ENCODE results near the gene POC1B.

POC1B gene

GRCh38 chr12:89514751-89515150 is 11.1 kb downstream of the POC1B start:
- TF ChIP-seq MAX (IDR thresholded peaks at IDR 0.05; ENCODE audit: low read depth, low read length): no peak
- TF ChIP-seq POLR2A (IDR thresholded peaks at IDR 0.05; ENCODE audit: extremely low read depth, insufficient read length): no peak
- no peak for TF ChIP-seq MYC (IDR thresholded peaks at IDR 0.05; ENCODE audit: low read depth, low read length)
- TF ChIP-seq, protein P1, sequence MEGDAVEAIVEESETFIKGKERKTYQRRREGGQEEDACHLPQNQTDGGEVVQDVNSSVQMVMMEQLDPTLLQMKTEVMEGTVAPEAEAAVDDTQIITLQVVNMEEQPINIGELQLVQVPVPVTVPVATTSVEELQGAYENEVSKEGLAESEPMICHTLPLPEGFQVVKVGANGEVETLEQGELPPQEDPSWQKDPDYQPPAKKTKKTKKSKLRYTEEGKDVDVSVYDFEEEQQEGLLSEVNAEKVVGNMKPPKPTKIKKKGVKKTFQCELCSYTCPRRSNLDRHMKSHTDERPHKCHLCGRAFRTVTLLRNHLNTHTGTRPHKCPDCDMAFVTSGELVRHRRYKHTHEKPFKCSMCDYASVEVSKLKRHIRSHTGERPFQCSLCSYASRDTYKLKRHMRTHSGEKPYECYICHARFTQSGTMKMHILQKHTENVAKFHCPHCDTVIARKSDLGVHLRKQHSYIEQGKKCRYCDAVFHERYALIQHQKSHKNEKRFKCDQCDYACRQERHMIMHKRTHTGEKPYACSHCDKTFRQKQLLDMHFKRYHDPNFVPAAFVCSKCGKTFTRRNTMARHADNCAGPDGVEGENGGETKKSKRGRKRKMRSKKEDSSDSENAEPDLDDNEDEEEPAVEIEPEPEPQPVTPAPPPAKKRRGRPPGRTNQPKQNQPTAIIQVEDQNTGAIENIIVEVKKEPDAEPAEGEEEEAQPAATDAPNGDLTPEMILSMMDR (IDR thresholded peaks at IDR 0.05; ENCODE audit: low read depth, low read length): no peak
- no peak overlapping the region for H3K4me3 ChIP-seq (ENCODE audit: low read depth, low read length)
- DNase-seq (ENCODE audit: low read depth): peak; percentile 61

DNA sequence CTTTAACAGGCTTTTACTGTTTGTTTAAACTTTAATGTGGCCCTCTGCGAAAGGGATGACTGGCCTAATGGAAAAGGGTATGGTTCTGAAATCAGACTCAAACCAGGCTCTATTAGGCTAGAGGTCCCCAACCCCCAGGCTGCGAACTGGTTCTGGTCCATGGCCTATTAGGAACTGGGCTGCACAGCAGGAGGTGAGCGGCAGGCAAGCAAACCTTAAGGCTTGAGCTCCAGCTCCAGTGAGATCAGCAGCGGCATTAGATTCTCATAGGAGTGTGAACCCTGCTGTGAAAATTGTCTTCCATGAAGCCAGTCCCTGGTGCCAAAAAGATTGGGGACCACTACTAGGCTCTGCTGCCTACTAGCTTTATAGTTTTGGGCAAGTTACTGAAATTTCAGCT is 12.3 kb downstream of the POC1B start:
- DNase-seq (ENCODE audit: low read depth): no peak
- no peak overlapping the region for H3K4me3 ChIP-seq (ENCODE audit: low read depth, low read length)
- TF ChIP-seq MAX (IDR thresholded peaks at IDR 0.05; ENCODE audit: low read depth, low read length) (no peak), MYC (IDR thresholded peaks at IDR 0.05; ENCODE audit: low read depth, low read length) (no peak), POLR2A (IDR thresholded peaks at IDR 0.05; ENCODE audit: extremely low read depth, insufficient read length) (no peak)
- TF ChIP-seq, protein P1 (IDR thresholded peaks at IDR 0.05; ENCODE audit: low read depth, low read length): no peak

GRCh38 chr12:89507015-89507824 is 18.6 kb downstream of the POC1B start:
- no peak overlapping the region for H3K4me3 ChIP-seq (ENCODE audit: low read depth, low read length)
- peak; percentile 34 for DNase-seq (ENCODE audit: low read depth)
- TF ChIP-seq POLR2A (IDR thresholded peaks at IDR 0.05; ENCODE audit: extremely low read depth, insufficient read length) (no peak), MAX (IDR thresholded peaks at IDR 0.05; ENCODE audit: low read depth, low read length) (no peak)

DNA sequence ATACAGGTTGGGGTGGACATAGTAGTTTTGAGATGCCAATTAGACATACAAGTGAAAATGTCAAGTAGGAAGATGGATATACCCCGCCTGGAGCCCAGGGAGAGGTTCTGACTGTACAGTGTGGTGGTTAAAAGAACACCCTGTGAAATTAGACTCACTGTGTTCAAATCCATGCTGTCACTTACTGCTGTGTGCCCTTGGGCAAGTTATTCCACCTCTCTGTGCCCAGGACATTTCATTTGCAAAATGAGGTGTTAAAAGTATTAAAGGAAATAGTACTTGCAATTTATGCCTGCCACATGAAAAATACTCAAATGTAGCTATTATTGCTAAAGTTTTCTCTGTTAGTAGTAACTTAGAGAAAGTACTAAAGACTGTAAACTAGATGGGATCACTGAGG is 19.8 kb downstream of the POC1B start:
- TF ChIP-seq MAX (IDR thresholded peaks at IDR 0.05; ENCODE audit: low read depth, low read length): no peak
- TF ChIP-seq POLR2A (IDR thresholded peaks at IDR 0.05; ENCODE audit: extremely low read depth, insufficient read length): no peak
- TF ChIP-seq, protein P1 (IDR thresholded peaks at IDR 0.05; ENCODE audit: low read depth, low read length): no peak
- no peak for TF ChIP-seq MYC (IDR thresholded peaks at IDR 0.05; ENCODE audit: low read depth, low read length)
- H3K4me3 ChIP-seq (ENCODE audit: low read depth, low read length): no peak overlapping the region
- no peak for DNase-seq (ENCODE audit: low read depth)

DNA sequence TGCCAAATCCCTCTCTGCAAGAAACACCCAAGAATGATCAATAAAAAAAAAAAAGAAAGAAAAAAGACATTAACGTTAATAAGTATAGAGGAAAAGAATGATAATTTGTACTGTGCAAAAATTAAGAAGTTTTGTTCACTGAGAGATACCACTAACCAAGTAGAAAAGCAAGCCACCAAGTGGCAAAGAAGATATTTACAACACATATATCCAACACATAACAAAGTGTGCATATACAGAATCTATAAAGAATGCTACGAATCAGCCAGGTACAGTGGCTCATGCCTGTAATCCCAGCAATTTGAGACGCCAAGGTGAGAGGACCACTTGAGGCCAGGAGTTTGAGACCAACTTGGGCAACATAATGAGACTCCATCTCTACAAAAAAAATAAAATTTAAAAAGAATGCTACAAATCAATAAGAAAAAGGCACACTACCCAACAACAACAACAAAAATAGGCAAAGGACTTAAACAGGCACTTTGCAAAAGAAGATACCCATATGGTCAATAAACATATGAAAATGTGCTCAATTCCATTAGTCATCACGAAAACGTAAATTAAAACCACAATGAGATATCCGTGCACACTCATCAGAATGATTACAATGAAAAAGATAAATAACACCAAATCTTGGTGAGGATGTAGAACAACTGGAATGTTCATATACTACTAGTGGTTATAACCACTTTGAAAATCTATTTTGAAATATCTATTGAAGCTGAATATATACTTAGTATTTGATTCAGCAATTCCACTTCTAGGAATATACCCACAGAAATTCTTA is 21.1 kb downstream of the POC1B start:
- no peak overlapping the region for H3K4me3 ChIP-seq (ENCODE audit: low read depth, low read length)
- TF ChIP-seq MYC (IDR thresholded peaks at IDR 0.05; ENCODE audit: low read depth, low read length) (no peak), MAX (IDR thresholded peaks at IDR 0.05; ENCODE audit: low read depth, low read length) (no peak), POLR2A (IDR thresholded peaks at IDR 0.05; ENCODE audit: extremely low read depth, insufficient read length) (no peak)
- TF ChIP-seq, protein P1 (IDR thresholded peaks at IDR 0.05; ENCODE audit: low read depth, low read length): no peak
- no peak for DNase-seq (ENCODE audit: low read depth)

DNA sequence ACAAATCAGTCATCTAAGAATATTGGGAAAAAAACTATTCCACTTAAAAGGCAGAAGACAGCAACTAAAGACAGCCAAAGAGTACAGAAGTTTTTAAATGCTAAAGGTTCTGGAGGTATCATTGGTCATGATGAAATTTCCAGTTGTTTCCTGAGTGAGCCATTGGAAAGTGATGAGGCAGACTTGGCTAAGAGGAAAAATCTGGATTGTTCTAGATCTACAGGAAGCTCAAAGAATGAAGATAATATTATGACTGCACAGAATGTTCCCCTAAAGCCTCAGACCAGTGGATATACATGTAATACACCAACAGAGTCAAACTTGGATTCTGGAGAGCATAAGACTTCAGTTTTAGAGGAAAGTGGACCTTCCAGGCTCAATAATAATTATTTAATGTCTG is 24.1 kb downstream of the POC1B start:
- no peak for DNase-seq (ENCODE audit: low read depth)
- no peak for TF ChIP-seq POLR2A (IDR thresholded peaks at IDR 0.05; ENCODE audit: extremely low read depth, insufficient read length)
- no peak for TF ChIP-seq MYC (IDR thresholded peaks at IDR 0.05; ENCODE audit: low read depth, low read length)
- TF ChIP-seq, protein P1 (IDR thresholded peaks at IDR 0.05; ENCODE audit: low read depth, low read length): no peak
- no peak for TF ChIP-seq MAX (IDR thresholded peaks at IDR 0.05; ENCODE audit: low read depth, low read length)
- H3K4me3 ChIP-seq (ENCODE audit: low read depth, low read length): no peak overlapping the region

Data from NB4 (cell line).